Stromal cell of bone marrow (primary cell): ENCODE measurements around the gene JADE1.

Experiments
- DNase-seq: peaks from one replicate; pipeline ENCODE4 v3.0.0-alpha.2; 2012; ENCODE audit warnings: low read depth

Gene JADE1

DNA sequence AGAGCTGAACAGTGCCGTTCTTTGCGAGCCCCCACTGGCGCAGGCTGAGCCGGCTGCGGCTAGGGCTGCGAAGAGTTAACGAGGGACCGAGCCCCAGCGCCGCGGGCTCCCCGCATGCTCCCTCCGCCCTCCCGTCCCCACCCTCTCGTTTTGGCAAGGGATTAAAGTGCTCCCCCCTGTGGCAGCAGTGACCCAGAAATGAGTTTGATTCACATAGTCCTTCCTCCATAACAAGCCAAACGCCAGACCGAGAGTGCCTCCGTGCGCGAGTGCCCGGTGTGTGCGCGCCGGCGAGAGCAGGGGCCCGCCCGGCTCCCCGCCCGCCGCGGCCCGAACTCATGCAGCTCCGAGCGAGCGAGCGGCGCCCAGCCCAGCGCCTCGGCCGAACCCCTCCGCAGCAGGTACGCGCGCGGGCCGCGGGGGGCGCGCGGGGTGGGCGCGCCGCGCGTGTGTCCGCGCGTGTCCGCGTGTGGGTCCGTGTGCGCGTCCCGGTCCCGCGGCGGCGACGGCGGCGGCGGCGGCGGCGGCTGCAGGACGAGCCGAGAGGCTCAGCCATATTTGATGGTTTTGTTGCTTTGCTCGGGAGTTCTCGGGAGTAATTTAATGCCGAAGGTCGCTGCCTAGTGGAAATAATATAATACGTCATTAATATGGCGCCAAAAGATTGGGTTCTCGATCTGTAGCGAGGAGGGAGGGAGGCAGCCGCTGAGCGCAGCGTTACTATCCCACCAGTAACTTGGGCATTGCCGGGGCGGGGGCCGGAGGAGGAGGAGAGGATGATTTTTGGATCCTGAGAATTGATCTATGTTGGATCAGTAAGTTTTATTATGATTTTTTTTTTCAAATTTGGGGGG is at the start of gene JADE1:
TSS of gene JADE1 (plus strand) at position 224 of the 854 bp plus-strand sequence. CDS start 22,059 bp downstream, outside the sequence.
- peak; percentile 94 for DNase-seq

- DNase-seq = no peak
These were observed 42.7 kb upstream of the JADE1 start for GRCh38 chr4:128766781-128767180.

DNA sequence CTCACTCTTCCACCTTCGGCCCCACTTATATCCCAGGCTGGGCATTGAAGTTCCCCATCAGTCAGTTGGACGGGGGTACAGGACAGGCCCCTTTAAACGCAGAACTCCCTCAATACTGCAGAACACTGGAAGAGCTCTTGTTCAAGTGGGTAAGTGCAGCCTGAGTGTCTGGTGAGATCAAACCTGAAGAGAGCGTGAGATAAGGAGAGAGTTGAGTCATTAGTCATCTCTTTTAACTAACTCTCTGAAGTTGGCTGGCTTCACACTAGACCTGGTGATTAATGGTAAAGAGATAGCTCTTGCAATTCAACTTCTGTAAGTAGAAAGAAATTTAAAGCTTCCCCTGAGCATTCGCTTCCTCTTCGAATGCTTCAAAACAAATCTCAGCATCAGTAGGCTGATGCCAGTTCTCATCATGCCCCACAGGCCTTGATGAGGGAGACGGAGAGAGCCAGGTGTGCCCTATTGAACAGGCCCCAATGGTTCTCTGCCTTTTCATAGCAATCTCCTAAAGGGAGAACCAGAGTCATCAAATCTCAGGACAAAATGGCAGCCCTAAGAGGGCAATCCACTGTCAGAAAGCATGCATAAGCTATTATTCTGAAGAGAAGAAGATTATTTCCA is 41.0 kb upstream of the JADE1 start:
- no peak for DNase-seq

- DNase-seq = no peak
These were observed 40.5 kb upstream of the JADE1 start for GRCh38 chr4:128769011-128769410.

DNA sequence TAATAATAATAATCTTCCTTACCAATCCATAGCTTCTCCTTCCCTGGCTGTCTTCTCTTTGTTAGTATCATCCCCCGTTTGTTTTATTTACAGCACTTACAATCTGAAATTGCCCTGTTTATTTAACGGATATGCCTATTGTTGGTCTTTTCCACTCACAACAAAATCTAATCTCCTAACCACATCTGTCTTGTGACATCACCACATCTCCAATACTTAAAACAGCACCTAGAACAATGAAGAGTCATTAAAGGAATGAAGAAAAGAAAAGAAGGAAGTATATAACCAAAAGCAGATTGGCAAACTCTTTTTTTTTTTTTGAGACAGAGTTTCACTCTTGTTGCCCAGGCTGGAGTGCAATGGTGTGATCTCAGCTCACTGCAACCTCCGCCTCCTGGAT is 38.7 kb upstream of the JADE1 start:
- DNase-seq = no peak

DNA sequence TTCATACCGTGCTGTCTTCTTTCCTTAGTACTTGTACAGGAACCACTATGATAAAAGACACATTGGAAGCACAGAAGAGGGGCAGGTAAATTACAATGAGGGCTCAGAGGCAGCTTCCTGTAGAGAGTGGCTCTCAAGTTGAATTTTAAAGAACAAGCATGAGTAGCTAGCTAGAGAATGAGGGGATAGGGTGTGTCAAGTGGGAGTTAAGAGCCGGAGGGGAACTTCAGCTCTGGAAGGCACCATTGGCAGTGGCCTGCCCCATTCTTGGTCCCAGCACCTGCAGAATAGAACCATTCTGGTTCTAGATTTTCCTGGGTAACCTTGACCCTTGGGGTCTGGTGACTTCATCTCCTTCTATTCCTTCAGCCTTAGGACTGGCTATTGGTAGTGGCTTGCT is 34.0 kb upstream of the JADE1 start:
- DNase-seq = no peak

- no peak for DNase-seq
These were observed 33.6 kb upstream of the JADE1 start for GRCh38 chr4:128775916-128776315.

DNA sequence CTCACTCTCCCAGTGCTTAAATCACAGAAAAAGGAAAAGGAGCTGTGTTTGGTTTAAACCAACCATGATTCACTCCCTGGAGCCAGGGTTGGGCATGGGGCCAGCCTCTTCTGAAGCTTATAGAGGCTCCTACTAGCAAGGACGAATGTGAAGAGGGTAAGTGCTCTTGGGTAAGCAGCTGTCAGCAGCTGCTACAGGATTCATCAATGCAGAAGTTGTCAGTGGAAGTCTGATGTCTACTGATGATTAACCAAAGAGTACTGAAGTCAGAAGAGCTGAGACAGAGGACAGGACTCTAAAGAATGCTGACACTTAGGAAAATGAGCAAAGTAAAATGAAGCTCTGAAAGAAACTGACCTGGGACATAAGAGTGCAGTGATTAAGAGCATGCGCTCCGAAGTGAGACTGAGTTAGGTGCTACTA is 32.7 kb upstream of the JADE1 start:
- DNase-seq = peak; percentile 88

DNA sequence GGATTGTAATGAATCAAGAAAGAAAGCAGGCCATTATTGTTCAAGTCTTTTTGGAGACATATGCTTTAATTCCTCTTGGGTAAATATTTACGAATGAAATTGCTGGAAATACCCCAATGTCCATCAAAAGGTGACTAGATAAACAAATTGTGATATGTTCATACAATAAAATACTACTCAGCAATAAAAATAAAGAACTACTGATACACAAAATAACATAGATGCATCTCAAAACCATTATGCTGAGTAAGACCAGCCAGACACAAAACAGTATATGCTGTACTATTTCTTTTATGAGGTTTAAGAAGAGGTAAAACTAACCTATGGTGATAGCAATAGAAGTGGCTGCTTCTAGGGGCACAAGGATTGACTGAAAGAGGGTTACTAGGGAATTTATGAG is 28.8 kb upstream of the JADE1 start:
- DNase-seq = no peak

GRCh38 chr4:128782076-128782715 is 27.3 kb upstream of the JADE1 start:
- DNase-seq = no peak

DNA sequence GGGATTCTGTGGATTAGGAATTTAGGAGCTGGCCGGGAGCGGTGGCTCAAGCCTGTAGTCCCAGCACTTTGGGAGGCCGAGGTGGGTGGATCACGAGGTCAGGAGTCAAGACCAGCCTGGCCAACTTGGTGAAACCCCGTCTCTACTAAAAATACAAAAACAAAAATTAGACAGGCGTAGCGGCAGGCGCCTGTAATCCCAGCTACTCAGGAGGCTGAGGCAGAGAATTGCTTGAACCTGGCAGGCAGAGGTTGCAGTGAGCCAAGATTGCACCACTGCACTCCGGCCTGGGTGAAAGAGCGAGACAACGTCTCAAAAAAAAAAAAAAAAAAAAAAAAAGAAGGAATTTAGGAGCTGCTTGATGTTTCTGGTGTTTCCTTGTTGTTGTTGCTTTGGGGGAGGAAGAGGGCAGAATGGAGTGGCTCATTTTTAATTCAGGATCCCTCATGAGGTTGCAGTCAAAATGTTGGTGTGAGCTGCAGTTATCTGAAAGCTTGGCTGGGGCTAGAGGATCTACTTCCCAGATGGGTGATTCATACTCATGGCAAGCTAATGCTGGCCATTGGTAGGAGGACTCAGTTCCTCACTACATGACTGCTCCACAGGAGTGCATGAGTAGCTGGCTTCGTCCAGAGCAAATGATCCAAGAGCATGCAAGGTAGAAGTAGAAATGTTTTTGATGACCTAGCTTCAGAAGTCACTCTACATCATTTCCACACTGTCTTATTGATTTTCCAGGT is 26.5 kb upstream of the JADE1 start:
- DNase-seq = peak; percentile 57

- no peak for DNase-seq
These were observed 21.8 kb upstream of the JADE1 start for GRCh38 chr4:128787509-128788311.

DNA sequence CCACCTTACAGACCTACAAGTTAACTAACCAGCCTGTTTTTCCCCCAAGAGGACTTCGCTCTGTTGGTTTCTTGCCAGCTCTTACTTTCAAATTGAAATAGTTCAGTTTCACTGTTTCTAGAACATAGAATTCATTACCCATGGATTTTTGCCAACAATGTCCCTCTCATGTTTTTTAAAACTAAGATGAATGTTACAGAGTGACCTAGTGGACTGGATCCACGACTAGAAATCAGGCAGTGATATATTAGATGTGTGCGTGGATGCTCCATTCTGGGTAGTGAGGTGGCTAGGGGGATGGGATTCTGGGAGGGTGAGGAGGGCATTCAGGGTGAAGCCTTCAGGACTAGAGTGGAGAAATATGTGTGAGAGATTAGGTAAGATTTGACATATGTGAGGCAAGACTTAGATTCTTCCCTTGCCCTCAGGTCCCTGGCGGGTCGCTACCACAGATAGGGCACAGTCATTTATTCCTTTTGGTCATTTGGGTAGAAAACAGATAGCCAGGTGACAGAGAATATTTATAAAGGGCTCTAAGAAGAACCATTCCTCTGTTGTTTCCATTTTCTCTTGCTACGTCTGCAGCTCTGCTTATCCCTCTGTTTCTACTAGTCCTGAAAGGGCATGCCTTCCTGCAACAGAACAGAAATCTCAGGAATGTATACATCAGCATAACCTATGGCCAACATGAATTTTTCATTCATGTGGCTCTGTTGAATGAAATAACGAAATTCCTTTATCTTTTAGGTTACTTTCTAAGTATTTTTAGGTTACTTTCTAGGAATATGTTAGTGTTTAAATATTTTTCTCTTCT is 15.4 kb upstream of the JADE1 start:
- DNase-seq = no peak

GRCh38 chr4:128796934-128797333 is 12.6 kb upstream of the JADE1 start:
- DNase-seq = no peak

- DNase-seq = no peak
These were observed 9.2 kb upstream of the JADE1 start for GRCh38 chr4:128800284-128800683.

DNA sequence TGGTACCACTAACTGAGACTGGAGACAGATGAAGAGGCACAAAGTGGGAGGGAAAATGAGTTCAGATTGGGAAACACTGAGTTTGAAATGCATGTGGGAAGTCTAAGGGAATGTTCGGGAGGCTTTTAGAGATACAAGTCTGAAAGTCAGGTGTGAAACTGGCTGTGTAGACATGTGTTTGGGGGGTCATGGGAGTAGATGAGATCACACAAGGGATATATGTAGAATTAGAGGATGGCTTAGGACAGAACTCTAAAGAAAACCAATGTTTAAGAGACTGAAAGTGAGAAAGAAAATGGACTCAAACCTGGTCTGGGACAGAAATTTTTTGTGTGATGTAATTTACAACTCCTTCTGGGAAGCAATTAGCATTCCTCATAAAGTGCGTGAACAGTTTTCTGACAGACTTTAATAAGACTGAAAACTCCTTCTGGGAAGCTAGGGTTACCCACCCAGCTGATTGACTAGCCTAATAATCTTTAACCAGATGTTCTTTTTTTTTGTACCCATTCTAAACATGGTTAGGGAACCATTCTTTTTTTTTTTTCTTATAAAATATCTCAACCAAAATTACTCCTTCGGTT is 8.7 kb upstream of the JADE1 start:
- DNase-seq = no peak

DNA sequence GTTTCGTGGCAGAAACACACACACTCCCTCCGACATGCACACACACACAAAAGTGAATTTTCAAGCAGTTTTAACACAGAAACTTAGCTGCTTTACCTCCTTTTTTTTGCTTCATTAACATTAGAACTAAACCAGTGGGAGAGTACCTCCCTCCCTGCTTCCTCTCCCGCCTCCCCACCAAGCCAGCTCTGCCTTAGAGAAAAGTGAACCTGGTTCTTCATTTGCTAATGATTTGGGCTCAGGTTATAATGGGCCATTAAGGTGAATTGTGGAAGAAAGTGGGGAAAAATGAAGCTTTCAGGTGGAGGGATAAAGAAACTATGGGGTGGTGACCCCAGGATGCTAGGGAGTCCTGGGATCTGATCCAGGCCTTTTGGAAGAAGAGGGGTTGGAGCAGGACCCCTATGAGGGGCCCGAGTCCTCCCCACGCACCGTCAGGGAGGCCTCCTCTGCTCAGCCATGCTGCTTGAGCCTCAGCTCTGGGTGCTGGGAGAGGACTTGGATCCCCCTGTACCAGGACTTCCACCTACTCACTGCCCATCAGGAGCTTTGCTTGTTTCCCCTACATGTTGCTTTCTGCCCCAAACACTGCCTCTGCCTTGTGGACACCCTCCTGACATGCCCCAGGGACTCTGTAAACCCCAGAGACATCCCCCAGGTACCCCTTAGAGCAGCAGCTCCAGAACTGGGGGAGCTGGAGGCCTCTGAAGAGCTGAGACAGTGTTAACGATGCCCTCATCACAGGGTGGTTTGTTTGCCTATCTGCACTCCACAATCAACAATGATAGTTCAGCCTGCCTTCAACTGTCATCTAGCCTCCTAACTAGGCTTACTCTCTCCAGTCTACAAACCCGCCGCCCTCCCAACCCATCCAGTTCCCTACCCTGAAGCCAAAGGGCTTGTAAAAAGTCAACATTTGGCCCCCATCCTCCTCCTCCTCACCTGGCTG is 6.5 kb upstream of the JADE1 start:
- no peak for DNase-seq

DNA sequence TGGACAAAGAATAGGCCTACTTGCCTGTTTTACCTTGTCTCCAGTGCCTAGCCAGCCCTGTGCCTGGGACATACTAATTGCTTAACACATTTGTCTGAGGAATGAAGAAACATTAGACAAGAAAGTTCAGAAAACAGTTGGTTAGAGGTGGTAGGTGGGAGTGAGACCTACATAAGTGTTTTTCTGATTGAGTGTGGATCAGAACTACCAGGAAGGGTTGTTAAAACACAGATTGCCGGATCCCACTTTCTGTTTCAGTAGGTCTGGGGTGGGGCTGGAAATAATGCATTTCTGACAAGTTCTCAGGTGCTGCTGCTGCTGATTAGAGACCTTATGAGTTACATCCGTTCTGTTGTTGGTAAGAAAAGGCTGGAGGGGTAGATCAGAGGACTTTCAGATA is 5.7 kb upstream of the JADE1 start:
- no peak for DNase-seq

DNA sequence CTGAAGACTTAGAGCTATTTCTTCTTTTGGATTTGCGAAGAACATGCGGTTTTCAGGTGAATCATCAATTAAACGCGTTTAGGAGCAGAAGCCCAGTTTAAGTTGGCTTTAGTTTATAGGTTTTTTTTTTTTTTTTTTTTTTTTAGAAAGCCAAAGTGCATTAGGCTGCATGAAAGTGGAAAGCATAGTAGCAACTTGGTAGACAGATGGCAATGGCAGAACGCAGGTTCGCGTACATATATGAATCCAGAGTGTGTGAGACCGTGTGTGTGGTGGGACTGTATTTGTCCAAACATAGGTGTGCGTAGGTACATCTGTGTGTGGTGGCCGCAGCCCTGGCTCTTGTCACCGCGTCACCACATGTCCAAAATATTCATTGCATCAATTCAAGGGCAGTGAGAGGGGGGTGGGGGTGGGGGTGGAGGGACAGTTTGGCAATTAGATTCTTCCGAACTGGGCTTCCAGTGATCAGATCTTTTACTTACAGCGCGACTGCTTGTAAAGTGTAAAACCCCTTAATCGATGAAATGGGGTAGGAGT is 901 bp downstream of the JADE1 start:
- no peak for DNase-seq
